ENCODE measurements around the gene RASIP1.

RASIP1 gene

GRCh38 chr19:48752496-48753365, 12.3 kb upstream of the RASIP1 start, which contains the start of gene FUT1 (continued):
- TF ChIP-seq PRDM6 (tag by site-specific recombination; IDR thresholded peaks at IDR 0.05), result no peak
- no peak for TF ChIP-seq ZNF266 (tag by site-specific recombination; IDR thresholded peaks at IDR 0.05; ENCODE audit: low read depth)
- TF ChIP-seq ZNF610 (tag by site-specific recombination; IDR thresholded peaks at IDR 0.05; ENCODE audit: borderline replicate concordance), result peak; percentile 66; the same call in 1 of the 2 replicates
- no peak for TF ChIP-seq ZFP41 (tag by site-specific recombination; IDR thresholded peaks at IDR 0.05; ENCODE audit: borderline replicate concordance)
- no peak; the same call in 1 of the 2 replicates for TF ChIP-seq ZNF777 (tag by site-specific recombination; IDR thresholded peaks at IDR 0.05; ENCODE audit: borderline replicate concordance)
- peak; percentile 100 for TF ChIP-seq ZFP69B (tag by site-specific recombination; IDR thresholded peaks at IDR 0.05)
- TF ChIP-seq ZNF670 (tag by site-specific recombination; IDR thresholded peaks at IDR 0.05; ENCODE audit: low read depth), result no peak
- TF ChIP-seq ZBTB49 (tag by site-specific recombination; IDR thresholded peaks at IDR 0.05; ENCODE audit: low read depth), result no peak
- no peak for TF ChIP-seq HIC1 (tag by site-specific recombination; IDR thresholded peaks at IDR 0.05)
- no peak for TF ChIP-seq ZNF248 (tag by site-specific recombination; IDR thresholded peaks at IDR 0.05)
- no peak for TF ChIP-seq ZNF211 (tag by site-specific recombination; IDR thresholded peaks at IDR 0.05; ENCODE audit: low read depth)
- TF ChIP-seq ZNF791 (tag by site-specific recombination; IDR thresholded peaks at IDR 0.05), result no peak
- TF ChIP-seq ZEB2 (tag by site-specific recombination; IDR thresholded peaks at IDR 0.05), result peak; percentile 84
- no peak for TF ChIP-seq ZNF488 (tag by site-specific recombination; IDR thresholded peaks at IDR 0.05)
- no peak for TF ChIP-seq YY1 (tag by site-specific recombination; IDR thresholded peaks at IDR 0.05)
- TF ChIP-seq KLF8 (tag by site-specific recombination; IDR thresholded peaks at IDR 0.05), result peak; percentile 43; the same call in 1 of the 2 replicates
- no peak for TF ChIP-seq BCL11B (tag by site-specific recombination; IDR thresholded peaks at IDR 0.05; ENCODE audit: low read depth)
- TF ChIP-seq KLF7 (tag by site-specific recombination; IDR thresholded peaks at IDR 0.05; ENCODE audit: borderline replicate concordance), result peak; percentile 94
- TF ChIP-seq ZSCAN16 (tag by site-specific recombination; IDR thresholded peaks at IDR 0.05), result no peak
- no peak for TF ChIP-seq ZNF433 (tag by site-specific recombination; IDR thresholded peaks at IDR 0.05; ENCODE audit: low read depth)
- TF ChIP-seq ZNF561 (tag by site-specific recombination; IDR thresholded peaks at IDR 0.05; ENCODE audit: borderline replicate concordance), result peak; percentile 78
- no peak for TF ChIP-seq HOXA7 (CRISPR knock-in tag; IDR thresholded peaks at IDR 0.05; ENCODE audit: borderline replicate concordance)
- TF ChIP-seq ZNF580 (tag by site-specific recombination; IDR thresholded peaks at IDR 0.05), result 0 out of 2 replicates have a peak, but pooled peaks have one; percentile 30
- no peak for TF ChIP-seq ZNF529 (tag by site-specific recombination; IDR thresholded peaks at IDR 0.05; ENCODE audit: insufficient replicate concordance)
- no peak for TF ChIP-seq ZNF658 (tag by site-specific recombination; IDR thresholded peaks at IDR 0.05)
- no peak for TF ChIP-seq HOXC10 (CRISPR knock-in tag; IDR thresholded peaks at IDR 0.05)
- peak; percentile 77 for TF ChIP-seq ZNF10 (tag by site-specific recombination; IDR thresholded peaks at IDR 0.05)
- no peak for TF ChIP-seq ZNF621 (tag by site-specific recombination; IDR thresholded peaks at IDR 0.05)
- no peak for TF ChIP-seq ZNF701 (tag by site-specific recombination; IDR thresholded peaks at IDR 0.05)
- peak; percentile 47 for TF ChIP-seq ZNF335 (tag by site-specific recombination; conservative IDR thresholded peaks at IDR 0.05)
- TF ChIP-seq ZNF521 (tag by site-specific recombination; IDR thresholded peaks at IDR 0.05), result no peak
- no peak for TF ChIP-seq ZNF133 (tag by site-specific recombination; IDR thresholded peaks at IDR 0.05)
- TF ChIP-seq ZNF837 (tag by site-specific recombination; IDR thresholded peaks at IDR 0.05), result no peak
- TF ChIP-seq ZNF350 (tag by site-specific recombination; IDR thresholded peaks at IDR 0.05), result no peak
